Natural killer cell (primary cell): ENCODE measurements around the gene ERCC5. TPM values are rescaled to one million over a fixed set of nuclear protein-coding genes. Genes with fewer than 3 reads are reported as not detected.

Source experiments
- ATAC-seq, 3 donors: fragments of 150-1000 bp in 2 of 3; fragments of 200-7000 bp in 1 of 3; cut with Tn5 transposase; 1 replicate in 1 of 3; 2 replicates in 2 of 3; pipeline ENCODE4 v1.10.0; 2021; ENCODE audit warnings: mild to moderate bottlenecking in 2 of 3, moderate library complexity in 2 of 3
- DNase-seq, 2 donors: peaks; one replicate each; pipeline versions ENCODE4 v3.0.0 to v3.0.0-alpha.2; 2013 to 2021; ENCODE audit warnings: mixed read lengths in 1 of 2
- H3K27ac ChIP-seq: one replicate; pipeline ENCODE4 v1.5.1; 2013; ENCODE audit warnings: mild to moderate bottlenecking, low read length
- H3K27me3 ChIP-seq: one replicate; pipeline ENCODE4 v1.6.1; 2013; ENCODE audit warnings: low read length; ENCODE audit not compliant: control insufficient read depth, insufficient read depth
- H3K36me3 ChIP-seq: one replicate; pipeline ENCODE4 v1.6.1; 2013; ENCODE audit warnings: low read length; ENCODE audit not compliant: control insufficient read depth, insufficient read depth
- H3K4me1 ChIP-seq: one replicate; pipeline ENCODE4 v1.6.1; 2013; ENCODE audit warnings: low read length; ENCODE audit not compliant: control insufficient read depth, insufficient read depth
- H3K4me3 ChIP-seq: one replicate; pipeline ENCODE4 v1.5.1; 2013; ENCODE audit warnings: low read length
- H3K9me3 ChIP-seq: one replicate; pipeline ENCODE4 v1.6.1; 2013; ENCODE audit warnings: low read length; ENCODE audit not compliant: control insufficient read depth, insufficient read depth
- H3K27ac Mint-ChIP-seq, 2 donors: one replicate each; pipeline ENCODE4 v1.8.0; 2022; ENCODE audit warnings: mild to moderate bottlenecking in 2 of 2, mixed read lengths in 2 of 2, moderate library complexity in 1 of 2
- H3K27me3 Mint-ChIP-seq, 2 donors: one replicate each; pipeline ENCODE4 v1.8.0; 2022; ENCODE audit warnings: low read depth in 2 of 2, mixed read lengths in 2 of 2
- H3K36me3 Mint-ChIP-seq: one replicate; pipeline ENCODE4 v1.8.0; 2022; ENCODE audit warnings: mixed read lengths
- H3K4me1 Mint-ChIP-seq, 2 donors: one replicate each; pipeline ENCODE4 v1.8.0; 2022; ENCODE audit warnings: mixed read lengths in 2 of 2
- H3K4me3 Mint-ChIP-seq: one replicate; pipeline ENCODE4 v1.8.0; 2022; ENCODE audit warnings: mild to moderate bottlenecking, moderate library complexity, mixed read lengths
- H3K9me3 Mint-ChIP-seq, 2 donors: one replicate each; pipeline ENCODE4 v1.8.0; 2022; ENCODE audit warnings: mixed read lengths in 2 of 2
- CTCF ChIP-seq: fragments of 200-600 bp; IDR thresholded peaks from one replicate; pipeline ENCODE4 v1.8.0; 2022; ENCODE audit warnings: antibody characterized with exemption
- WGBS: methylation state at CpG from one replicate; pipeline ENCODE4 v1.1.7; 2013; ENCODE audit warnings: missing lambda C conversion rate; ENCODE audit not compliant: insufficient coverage; 5-methylcytosine and 5-hydroxymethylcytosine counted together
- intact Hi-C: fragments of 100-400 bp; cut with micrococcal nuclease; formaldehyde crosslinking; loops from one replicate; pipeline ENCODE4 v1.14.2; 2022
- total RNA-seq, 4 donors: library from RNA; stranded (reverse); fragments of 120-200 nt in 1 of 4; gene quantifications; one replicate each; pipeline versions ENCODE4 v1.2.3 to v1.2.4, GENCODE V29; 2013 to 2022

Gene ERCC5
- 100 to 1,000 TPM; 110 to 127 (median 126) TPM for total RNA-seq
- total RNA-seq (2013): 147 TPM

GRCh38 chr13:102845630-102846260, at the start of gene ERCC5:
TSS of gene ERCC5 (plus strand) at chr13:102846032. CDS start at chr13:102846267, 235 bp downstream.
- Mint-ChIP-seq H3K36me3 (no peaks in the 10 kb centered on the region), H3K27me3 (no peaks in the 10 kb centered on the region), H3K4me1 (peaks cover 41 to 42% of the 10 kb centered on the region in 2 donors), H3K9me3 (no peaks in the 10 kb centered on the region), H3K27ac (peak within 1 kb of the TSS; percentile 96 to 98), H3K4me3 (peak within 1 kb of the TSS; percentile 99)
- DNase-seq (peak; percentile 97 to 99), ATAC-seq (peak; percentile 75 to 90 (median 81))
- WGBS: 0% methylated on average over 49 of the region's 49 CpGs
- H3K4me1 ChIP-seq: peaks cover 20% of the 10 kb centered on the region
- H3K36me3 ChIP-seq: peaks cover 2% of the 10 kb centered on the region
- peak within 1 kb of the TSS; percentile 98 for H3K27ac ChIP-seq
- intact Hi-C loops: loop anchor here (1.0 to 2.0 kb wide), 3 partner anchors 72 to 249 kb away; partner anchors contain the start of genes TEX30 and TPP2
- no peaks in the 10 kb centered on the region for H3K9me3 ChIP-seq
- TF ChIP-seq CTCF: no peak
- H3K4me3 ChIP-seq: peak within 1 kb of the TSS; percentile 96
- no peaks in the 10 kb centered on the region for H3K27me3 ChIP-seq

GRCh38 chr13:102798581-102799425, 47.0 kb upstream of the ERCC5 start, which contains the start of the genes BIVM and POGLUT2:
TSS of gene BIVM (plus strand) at chr13:102799119. CDS start at chr13:102807268, 8,149 bp downstream.
TSS of gene POGLUT2 (minus strand) at chr13:102798976. CDS start at chr13:102798670, 306 bp downstream.
- H3K4me1 Mint-ChIP-seq: peaks cover 29 to 40% of the 10 kb centered on the region in 2 donors
- intact Hi-C loops: no loop called here
- H3K4me1 ChIP-seq: peaks cover 21% of the 10 kb centered on the region
- peaks cover 2% of the 10 kb centered on the region for H3K27me3 ChIP-seq
- no peaks in the 10 kb centered on the region for H3K36me3 ChIP-seq
- peak within 1 kb of the TSS; percentile 79 to 88 for H3K27ac Mint-ChIP-seq
- peak; percentile 55 to 81 for DNase-seq
- no peak for TF ChIP-seq CTCF
- peak; percentile 75 to 81 (median 79) for ATAC-seq
- under 1% methylated on average over 72 of the region's 72 CpGs for WGBS
- H3K9me3 Mint-ChIP-seq: no peaks in the 10 kb centered on the region
- H3K9me3 ChIP-seq: no peaks in the 10 kb centered on the region
- peak within 1 kb of the TSS; percentile 96 for H3K4me3 Mint-ChIP-seq
- no peak within 1 kb of the TSS for H3K27ac ChIP-seq
- peaks cover 0 to 3% of the 10 kb centered on the region in 2 donors for H3K27me3 Mint-ChIP-seq
- H3K36me3 Mint-ChIP-seq: no peaks in the 10 kb centered on the region
- H3K4me3 ChIP-seq: peak within 1 kb of the TSS; percentile 53

DNA sequence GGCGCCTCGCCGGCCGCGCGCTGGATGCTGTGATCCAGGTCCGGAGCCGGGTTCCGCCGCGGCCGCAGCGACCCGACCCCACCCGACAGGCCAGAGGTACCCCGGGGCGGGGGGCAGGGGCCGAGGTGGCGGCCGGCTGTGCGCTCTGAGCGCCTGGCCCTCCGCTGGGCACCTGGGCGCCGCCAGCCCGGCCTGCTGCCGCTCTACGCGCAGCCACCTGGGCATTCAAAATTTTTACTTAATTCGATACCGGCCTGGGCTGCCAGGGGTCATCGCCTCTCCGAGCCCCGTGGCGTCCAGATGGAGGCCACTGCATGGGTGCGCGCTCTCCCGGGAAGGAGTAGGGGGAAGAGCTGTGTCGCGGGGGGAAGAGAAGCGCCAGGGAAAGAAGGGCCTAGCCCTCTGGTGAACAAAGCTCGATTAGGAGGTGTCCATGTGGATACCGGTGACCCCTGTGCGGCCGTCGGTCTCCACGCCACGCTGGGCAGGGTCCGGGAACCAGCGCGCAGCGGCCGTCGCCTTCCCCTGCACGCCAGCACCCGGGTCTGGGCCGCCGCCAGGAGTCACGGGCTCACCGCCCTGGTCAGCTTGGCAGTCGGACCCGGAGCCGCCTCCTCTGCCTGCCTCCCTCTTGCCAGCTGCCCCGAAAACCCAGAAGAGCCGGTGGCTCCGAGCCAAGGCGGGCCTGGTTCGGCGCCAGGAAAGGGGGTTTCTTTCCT, 46.2 kb upstream of the ERCC5 start:
- DNase-seq (peak; percentile 14 to 25), ATAC-seq (peak in 2 of 3 donors; percentile 1 to 2)
- no peaks in the 10 kb centered on the region for H3K36me3 ChIP-seq
- peaks cover 2% of the 10 kb centered on the region for H3K27me3 ChIP-seq
- no peaks in the 10 kb centered on the region for H3K9me3 ChIP-seq
- peaks cover 0 to 3% of the 10 kb centered on the region in 2 donors for H3K27me3 Mint-ChIP-seq
- under 1% methylated on average over 69 of the region's 69 CpGs for WGBS
- H3K4me3 Mint-ChIP-seq: peak overlapping the region; percentile 96
- peak overlapping the region; percentile 53 for H3K4me3 ChIP-seq
- H3K36me3 Mint-ChIP-seq: no peaks in the 10 kb centered on the region
- H3K27ac Mint-ChIP-seq: peak overlapping the region; percentile 79 to 88
- no peaks in the 10 kb centered on the region for H3K9me3 Mint-ChIP-seq
- no peak for TF ChIP-seq CTCF
- H3K27ac ChIP-seq: no peak overlapping the region
- H3K4me1 ChIP-seq: peaks cover 21% of the 10 kb centered on the region
- peaks cover 30 to 42% of the 10 kb centered on the region in 2 donors for H3K4me1 Mint-ChIP-seq
- intact Hi-C loops: loop anchor here (1.0 to 5.0 kb wide), 4 partner anchors 26 to 219 kb away; partner anchors contain the start of genes TEX30 and TPP2
